GM19025 (cell line): Measurements from ENCODE around the gene NDUFV2.
"Not testable (repeated sequence)": the region's sequence is repeated elsewhere in the genome, so short reads cannot be mapped to it uniquely, and the experiment has no call there.

Source experiments
- ATAC-seq: cut with Tn5 transposase; IDR thresholded peaks from one replicate; pipeline ENCODE4 v1.9.1; 2021; ENCODE audit warnings: mild to moderate bottlenecking, low read depth, moderate library complexity; ENCODE audit not compliant: unreplicated experiment

Gene NDUFV2

DNA sequence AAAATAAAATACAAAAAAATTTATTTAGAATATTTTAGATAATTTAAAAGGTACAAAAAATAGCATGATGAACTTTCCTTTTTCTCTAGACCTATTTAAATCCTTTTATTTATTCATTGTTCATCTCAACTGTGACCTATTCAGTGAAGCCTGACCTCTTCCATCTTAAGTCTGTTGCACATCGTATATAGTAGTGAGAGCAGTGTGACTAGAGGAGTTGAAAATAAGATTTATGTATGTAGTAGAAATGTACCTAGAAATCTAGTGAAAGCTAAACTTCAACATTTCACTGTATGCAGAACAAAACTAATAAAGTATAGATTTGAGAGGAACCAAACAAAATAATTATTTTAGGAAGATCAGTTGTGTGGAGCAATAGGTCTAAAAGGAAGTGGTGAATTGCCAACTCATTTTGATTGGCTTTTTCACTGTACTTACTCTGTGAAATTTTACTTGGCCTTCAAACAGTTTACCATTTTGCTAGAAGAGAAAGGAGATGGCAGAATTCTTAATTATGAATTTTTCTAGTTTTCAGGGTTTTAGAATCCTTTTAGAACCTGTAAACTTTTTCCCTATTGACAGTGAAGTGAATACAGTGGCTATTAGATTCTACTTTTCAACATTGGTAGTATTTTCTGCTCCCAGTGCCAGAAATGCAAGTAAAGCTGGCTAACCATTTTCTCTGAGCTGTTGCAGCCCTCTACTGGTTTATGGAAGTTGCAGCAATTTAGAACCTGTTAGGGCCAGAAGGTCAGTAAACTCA, 45.1 kb downstream of the NDUFV2 start:
- ATAC-seq = no peak

GRCh38 chr18:9148203-9148552, 45.7 kb downstream of the NDUFV2 start:
- no peak for ATAC-seq

DNA sequence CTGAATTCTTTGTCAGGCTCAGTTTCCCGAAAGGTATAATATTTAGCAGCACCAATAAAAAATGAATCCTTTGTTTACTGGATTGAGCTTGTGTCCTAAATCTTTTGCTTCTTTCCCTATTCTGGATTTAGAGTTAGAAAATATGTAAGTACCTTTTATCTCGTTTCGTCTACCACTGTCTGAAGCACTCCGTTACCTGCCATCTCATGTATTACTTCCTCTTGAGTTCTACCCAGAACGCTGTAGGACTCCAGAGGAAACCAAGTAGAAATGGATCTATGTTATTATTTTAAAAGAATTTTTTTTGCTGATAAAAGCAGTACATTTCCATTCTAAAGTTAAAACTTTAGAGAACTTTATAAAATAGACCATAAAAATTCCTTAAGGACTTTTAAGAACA, 47.6 kb downstream of the NDUFV2 start:
- ATAC-seq = no peak

- ATAC-seq = no peak
Measured at GRCh38 chr18:9153256-9153655, 50.8 kb downstream of the NDUFV2 start.

DNA sequence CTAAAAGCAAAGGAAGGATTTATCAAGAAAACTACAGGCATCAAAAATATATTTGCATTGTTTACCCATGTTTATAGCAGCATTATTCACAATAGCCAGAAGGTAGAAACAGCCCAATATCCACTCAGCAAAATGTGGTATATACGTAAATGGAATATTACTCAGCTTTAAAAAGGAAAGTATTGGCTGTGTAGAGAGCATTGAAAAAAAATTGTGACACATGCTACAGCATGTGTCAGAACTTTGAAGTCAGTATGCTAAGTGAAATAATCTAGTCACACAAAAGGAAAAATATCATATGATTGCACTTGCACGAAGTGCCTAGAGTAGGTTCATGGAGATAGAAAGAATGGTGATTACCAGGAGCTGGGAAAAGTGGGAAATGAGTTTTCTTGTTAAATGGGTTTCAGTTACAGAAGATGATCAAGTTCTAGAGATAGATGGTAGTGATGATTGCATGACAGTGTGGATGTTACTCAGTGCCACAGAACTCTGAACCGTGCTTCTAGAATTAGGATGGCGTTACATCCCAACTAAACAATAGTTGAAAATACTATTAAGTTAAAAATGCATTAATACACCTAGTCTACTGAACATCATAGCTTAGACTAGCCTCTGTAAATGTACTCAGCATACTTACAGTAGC, 54.2 kb downstream of the NDUFV2 start:
- no peak for ATAC-seq

- no peak for ATAC-seq
Measured at GRCh38 chr18:9157806-9158205, 55.3 kb downstream of the NDUFV2 start.

- ATAC-seq = no peak
Measured at GRCh38 chr18:9160014-9160413, 57.5 kb downstream of the NDUFV2 start.

GRCh38 chr18:9162663-9163062, 60.2 kb downstream of the NDUFV2 start:
- not testable (repeated sequence) for ATAC-seq

DNA sequence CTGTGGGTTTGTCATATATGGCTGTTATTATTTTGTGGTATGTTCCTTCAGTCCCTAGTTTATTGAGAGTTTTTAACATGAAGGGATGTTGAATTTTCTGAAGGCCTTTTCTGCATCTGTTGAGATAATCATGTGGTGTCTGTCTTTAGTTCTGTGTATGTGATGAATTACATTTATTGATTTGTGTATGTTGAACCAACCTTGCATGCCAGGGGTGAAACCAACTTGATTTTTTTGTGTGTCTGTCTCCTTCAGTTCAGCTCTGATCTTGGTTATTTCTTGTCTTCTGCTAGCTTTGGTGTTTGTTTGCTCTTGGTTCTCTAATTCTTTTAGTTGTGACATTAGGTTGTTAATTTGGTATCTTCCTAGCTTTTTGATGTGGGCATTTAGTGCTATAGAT, 61.6 kb downstream of the NDUFV2 start:
- ATAC-seq = not testable (repeated sequence)

DNA sequence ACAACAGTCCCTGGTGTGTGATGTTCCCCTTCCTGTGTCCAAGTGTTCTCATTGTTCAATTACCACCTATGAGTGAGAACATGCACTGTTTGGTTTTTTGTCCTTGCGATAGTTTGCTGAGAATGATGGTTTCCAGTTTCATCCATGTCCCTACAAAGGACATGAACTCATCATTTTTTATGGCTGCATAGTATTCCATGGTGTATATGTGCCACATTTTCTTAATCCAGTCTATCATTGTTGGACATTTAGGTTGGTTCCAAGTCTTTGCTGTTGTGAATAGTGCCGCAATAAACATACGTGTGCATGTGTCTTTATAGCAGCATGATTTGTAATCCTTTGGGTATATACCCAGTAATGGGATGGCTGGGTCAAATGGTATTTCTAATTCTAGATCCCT, 63.4 kb downstream of the NDUFV2 start:
- ATAC-seq = not testable (repeated sequence)

DNA sequence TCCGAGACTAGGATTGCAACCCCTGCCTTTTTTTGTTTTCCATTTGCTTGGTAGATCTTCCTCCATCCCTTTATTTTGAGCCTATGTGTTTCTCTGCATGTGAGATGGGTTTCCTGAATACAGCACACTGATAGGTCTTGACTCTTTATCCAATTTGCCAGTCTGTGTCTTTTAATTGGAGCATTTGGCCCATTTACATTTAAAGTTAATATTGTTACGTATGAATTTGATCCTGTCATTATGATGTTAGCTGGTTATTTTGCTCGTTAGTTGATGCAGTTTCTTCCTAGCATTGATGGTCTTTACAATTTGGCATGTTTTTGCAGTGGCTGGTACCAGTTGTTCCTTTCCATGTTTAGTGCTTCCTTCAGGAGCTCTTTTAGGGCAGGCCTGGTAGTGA, 67.0 kb downstream of the NDUFV2 start:
- not testable (repeated sequence) for ATAC-seq

DNA sequence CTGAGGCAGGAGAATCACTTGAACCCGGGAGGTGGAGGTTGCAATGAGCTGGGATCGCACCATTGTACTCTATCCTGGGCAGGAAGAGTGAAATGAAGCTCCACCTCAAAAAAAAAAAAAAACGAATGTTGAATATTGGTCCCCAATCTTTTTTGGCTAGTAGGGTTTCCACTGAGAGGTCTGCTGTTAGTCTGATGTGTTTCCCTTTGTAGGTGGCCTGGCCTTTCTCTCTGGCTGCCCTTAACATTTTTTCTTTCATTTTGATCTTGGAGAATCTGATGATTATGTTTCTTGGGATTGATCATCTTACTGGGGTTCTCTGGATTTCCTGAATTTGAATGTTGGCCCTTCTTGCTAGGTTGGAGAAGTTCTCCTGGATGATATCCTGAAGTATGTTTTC, 69.4 kb downstream of the NDUFV2 start:
- not testable (repeated sequence) for ATAC-seq

- no peak for ATAC-seq
Measured at GRCh38 chr18:9172506-9173127, 70.1 kb downstream of the NDUFV2 start.

DNA sequence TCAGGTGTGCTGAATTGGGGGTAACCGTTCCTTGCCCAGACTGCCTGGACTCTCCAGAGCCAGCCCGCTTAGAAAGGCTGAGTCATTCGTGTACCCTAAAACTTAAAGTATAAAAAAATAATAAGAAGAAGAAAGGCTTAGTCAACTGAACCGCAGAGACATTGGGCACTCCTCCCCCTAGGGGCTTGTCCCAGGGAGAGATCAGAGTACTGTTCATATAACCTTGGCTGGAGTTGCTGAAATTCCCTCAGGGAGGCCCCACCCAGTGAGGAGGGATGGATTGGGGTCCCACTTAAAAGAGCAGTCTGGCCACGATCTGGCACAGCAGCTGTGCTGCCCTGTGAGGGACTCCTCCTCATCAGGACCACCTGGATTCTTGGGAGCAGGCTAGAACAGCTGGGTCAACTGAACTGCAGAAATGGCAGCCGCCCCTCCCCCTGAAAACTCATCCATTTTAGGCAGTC, 71.3 kb downstream of the NDUFV2 start:
- no peak for ATAC-seq

- ATAC-seq = no peak
Measured at GRCh38 chr18:9174302-9174701, 71.8 kb downstream of the NDUFV2 start.

- ATAC-seq = no peak
Measured at GRCh38 chr18:9175115-9175514, 72.6 kb downstream of the NDUFV2 start.

DNA sequence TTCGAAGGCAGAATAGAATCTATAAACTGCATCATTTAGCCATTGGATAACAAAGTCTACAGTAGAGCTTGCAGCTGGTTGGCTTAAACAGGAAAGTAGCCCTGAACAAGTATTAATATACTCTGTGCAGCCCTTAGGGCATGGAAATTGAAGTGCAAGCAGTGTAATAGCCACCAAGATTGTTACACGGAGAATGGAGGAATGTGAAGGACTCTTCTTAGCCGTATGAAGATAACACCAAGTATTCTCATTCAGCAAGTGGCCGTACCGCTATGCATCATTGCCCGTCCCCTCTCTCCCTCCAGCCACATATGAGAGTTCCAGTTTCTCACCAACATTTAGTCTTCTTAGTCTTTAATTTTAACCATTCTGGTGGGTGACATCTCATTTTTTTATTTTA, 74.5 kb downstream of the NDUFV2 start:
- ATAC-seq = no peak

DNA sequence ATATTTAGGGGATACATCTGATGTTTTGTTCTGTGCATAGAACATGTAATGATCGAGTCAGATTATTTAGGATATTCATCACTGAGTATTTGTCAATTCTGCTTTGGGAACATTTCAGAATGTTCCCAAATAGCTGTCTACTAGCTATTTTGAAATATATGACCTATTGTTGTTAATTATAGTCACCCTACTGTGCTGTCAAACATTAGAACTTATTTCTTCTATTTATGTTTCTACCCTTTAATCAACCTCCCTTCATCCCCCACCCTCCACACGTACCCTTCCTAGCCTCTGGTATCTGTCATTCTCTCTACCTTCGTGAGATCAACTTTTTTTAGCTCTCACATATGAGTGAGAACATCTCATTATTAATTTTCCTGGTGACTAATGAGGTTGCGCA, 75.0 kb downstream of the NDUFV2 start:
- ATAC-seq = no peak

- no peak for ATAC-seq
Measured at GRCh38 chr18:9178557-9178956, 76.1 kb downstream of the NDUFV2 start.

DNA sequence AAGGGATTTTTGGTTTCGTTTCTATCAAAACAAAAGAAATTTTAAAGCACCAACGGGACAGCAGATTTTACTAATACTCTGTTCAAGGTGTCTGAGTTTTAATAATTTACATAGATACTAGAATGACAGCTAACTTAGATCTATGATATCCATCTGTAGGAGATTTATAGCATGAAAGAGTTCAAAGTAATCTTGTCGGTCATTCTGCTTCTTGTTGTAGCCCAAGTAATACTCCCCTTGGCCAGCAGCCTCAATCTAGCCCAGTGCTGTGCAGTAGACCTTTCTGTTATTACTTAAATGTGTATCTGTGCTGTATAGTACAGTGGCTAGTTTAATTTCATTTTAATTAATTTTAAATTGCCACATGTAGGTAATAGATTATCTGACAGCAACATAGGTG, 78.8 kb downstream of the NDUFV2 start:
- ATAC-seq = no peak

DNA sequence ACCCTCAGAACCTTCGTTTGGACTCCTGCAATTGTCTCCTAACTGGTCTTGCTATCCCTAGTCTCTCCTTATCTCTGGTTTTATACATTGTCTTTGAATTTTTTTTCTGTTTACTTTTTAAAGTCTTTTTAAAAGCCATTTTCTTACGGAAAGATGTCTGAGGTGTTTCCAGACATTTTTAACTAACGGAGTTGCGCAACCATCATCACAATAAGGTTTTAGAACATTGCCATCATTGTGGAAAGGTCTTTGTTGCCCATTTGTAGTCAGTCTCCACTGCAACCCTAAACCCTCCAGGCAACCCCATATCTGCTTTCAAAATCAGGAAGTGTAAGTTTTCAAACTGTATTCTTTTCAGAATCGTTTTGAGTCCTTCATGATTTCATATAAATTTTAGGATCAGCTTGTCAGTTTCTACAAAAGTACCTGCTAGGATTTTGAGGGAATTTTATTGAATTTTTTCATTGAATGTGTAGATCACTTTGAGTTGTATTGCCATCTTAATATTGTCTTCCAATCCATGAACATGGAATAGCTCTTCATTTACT, 80.4 kb downstream of the NDUFV2 start:
- ATAC-seq = no peak
